ENCODE results near the gene VDAC1. TPM values are rescaled to one million over a fixed set of nuclear protein-coding genes. Genes with fewer than 3 reads are reported as not detected.

Gene VDAC1
- total and polyA plus RNA-seq, 10 of the 15 experiments (the other 5 are each of a cell fraction or from before 2014, with no cell fraction given) = 245 to 488 (median 349) TPM

GRCh38 chr5:133963493-133964128 is 41.2 kb downstream of the VDAC1 start:
- no peak for DNase-seq (ENCODE audit: low read depth, low spot score)
- POLR2A ChIA-PET = no interaction called here
- Histone ChIP-seq H4K20me1 (ENCODE audit: control insufficient read depth, insufficient read depth) (no peaks in the 10 kb centered on the region), H3K27ac (ENCODE audit: control insufficient read depth, insufficient read depth) (no peak overlapping the region), H3K9me3 (replicated peaks; ENCODE audit: control insufficient read depth, insufficient read depth, low read length) (no peaks in the 10 kb centered on the region; the same call in 1 of the 3 replicates), H3K9ac (ENCODE audit: control insufficient read depth, insufficient read depth, low read length) (no peak overlapping the region), H2AFZ (ENCODE audit: control insufficient read depth, low read depth, low read length) (no peak overlapping the region), H3K27me3 (replicated peaks in 1 of 2; ENCODE audit: control insufficient read depth in 2 of 2, insufficient read depth in 2 of 2, low read length in 1 of 2) (no peaks in the 10 kb centered on the region), H3K4me2 (ENCODE audit: control insufficient read depth, insufficient read depth) (no peak overlapping the region), H3K79me2 (ENCODE audit: control insufficient read depth, insufficient read depth, low read length) (peaks cover 55% of the 10 kb centered on the region), H3K4me1 (ENCODE audit: control insufficient read depth, insufficient read depth, low read length) (no peaks in the 10 kb centered on the region; the same call in 1 of the 2 replicates), H3K36me3 (ENCODE audit: control insufficient read depth in 2 of 2, insufficient read depth in 2 of 2, low read length in 1 of 2) (no peaks in the 10 kb centered on the region; a peak in 1 of 4 replicates), H3K4me3 (no peak overlapping the region)
- SMC1A ChIA-PET (ENCODE audit: uncharacterized antibody, unreplicated experiment) = interaction anchor here (1.0 to 2.3 kb wide), 6 partner anchors 9 to 93 kb away, joined by 3 to 6 read pairs (median 4); no protein-coding TSS in a partner anchor
- FAIRE-seq = no peak
- RAD21 ChIA-PET (ENCODE audit: unreplicated experiment) = interaction anchor here (1.1 kb wide), 1 partner anchor 29 kb away, joined by 3 read pairs; no protein-coding TSS in a partner anchor
- in situ Hi-C loops (cut with MboI) (no loop called here), intact Hi-C loops (cut with micrococcal nuclease; ENCODE audit: unreplicated experiment) (no loop called here)
- CTCF ChIA-PET = interaction anchor here (0.9 to 4.1 kb wide), 5 partner anchors 15 to 57 kb away, joined by 3 to 23 read pairs (median 3); no protein-coding TSS in a partner anchor
- 98% methylated on average over 2 of the region's 2 CpGs for WGBS (ENCODE audit: insufficient coverage, insufficient replicate concordance, low lambda C conversion rate, missing lambda C conversion rate)
- no peak for ATAC-seq
- no TSS peak for BruUV-seq (replicated peaks)
- TF ChIP-seq TAF1 (IDR thresholded peaks at IDR 0.05; ENCODE audit: borderline replicate concordance, low read depth, low read length) (no peak), MLLT1 (IDR thresholded peaks at IDR 0.05) (no peak), BACH1 (IDR thresholded peaks at IDR 0.05; ENCODE audit: borderline replicate concordance) (no peak), KAT2A (conservative IDR thresholded peaks at IDR 0.05; ENCODE audit: control insufficient read depth, low read depth, low read length) (no peak), RCOR1 (conservative IDR thresholded peaks at IDR 0.05; ENCODE audit: low read depth, low read length) (no peak), KLF5 (IDR thresholded peaks at IDR 0.05; ENCODE audit: partially characterized antibody) (no peak), SUPT20H (IDR thresholded peaks at IDR 0.05; ENCODE audit: borderline replicate concordance, control insufficient read depth, low read depth, low read length) (no peak), MXI1 (IDR thresholded peaks at IDR 0.05; ENCODE audit: low read depth, low read length) (no peak)
